Measurements from ENCODE around the gene SAE1. TPM values are rescaled to one million over a fixed set of nuclear protein-coding genes. Genes with fewer than 3 reads are reported as not detected.
"Not testable (repeated sequence)": the region's sequence is repeated elsewhere in the genome, so short reads cannot be mapped to it uniquely, and the experiment has no call there.

SAE1 gene
- polyA plus RNA-seq (2014; cell fraction: cytosol; rRNA removed) = 168 and 204 TPM in 2 replicates
- polyA plus RNA-seq (2014; cell fraction: nucleus; rRNA removed) = 60.9 and 65.5 TPM in 2 replicates

- peak; percentile 96 for DNase-seq (ENCODE audit: low spot score)
These were observed at the start of gene SAE1 for GRCh38 chr19:47130589-47131227. SAE1 (plus strand) TSS chr19:47130835; CDS start chr19:47130931, 96 bp downstream.

GRCh38 chr19:47081095-47081494, 49.5 kb upstream of the SAE1 start:
- no peak for DNase-seq (ENCODE audit: low spot score)

GRCh38 chr19:47082493-47082892, 48.1 kb upstream of the SAE1 start:
- DNase-seq (ENCODE audit: low spot score) = no peak

- no peak for DNase-seq (ENCODE audit: low spot score)
These were observed 45.7 kb upstream of the SAE1 start for GRCh38 chr19:47084879-47085439.

- no peak for DNase-seq (ENCODE audit: low spot score)
These were observed 44.4 kb upstream of the SAE1 start for GRCh38 chr19:47086280-47086679.

GRCh38 chr19:47089767-47090350, 40.8 kb upstream of the SAE1 start:
- no peak for DNase-seq (ENCODE audit: low spot score)

GRCh38 chr19:47093254-47093653, 37.4 kb upstream of the SAE1 start:
- DNase-seq (ENCODE audit: low spot score) = no peak

- no peak for DNase-seq (ENCODE audit: low spot score)
These were observed 36.8 kb upstream of the SAE1 start for GRCh38 chr19:47093841-47094240.

GRCh38 chr19:47094557-47095475, 35.8 kb upstream of the SAE1 start:
- DNase-seq (ENCODE audit: low spot score) = no peak

GRCh38 chr19:47095476-47096099, 35.0 kb upstream of the SAE1 start:
- DNase-seq (ENCODE audit: low spot score) = no peak

- DNase-seq (ENCODE audit: low spot score) = no peak
These were observed 34.4 kb upstream of the SAE1 start for GRCh38 chr19:47096100-47096704.

GRCh38 chr19:47096721-47097120, 33.9 kb upstream of the SAE1 start:
- DNase-seq (ENCODE audit: low spot score) = no peak

GRCh38 chr19:47097396-47098201, 33.0 kb upstream of the SAE1 start:
- no peak for DNase-seq (ENCODE audit: low spot score)

- DNase-seq (ENCODE audit: low spot score) = no peak
These were observed 32.0 kb upstream of the SAE1 start for GRCh38 chr19:47098608-47099007.

- DNase-seq (ENCODE audit: low spot score) = no peak
These were observed 31.0 kb upstream of the SAE1 start for GRCh38 chr19:47099576-47100050.

- no peak for DNase-seq (ENCODE audit: low spot score)
These were observed 30.3 kb upstream of the SAE1 start for GRCh38 chr19:47100290-47100689.

- not testable (repeated sequence) for DNase-seq (ENCODE audit: low spot score)
These were observed 29.5 kb upstream of the SAE1 start for GRCh38 chr19:47101116-47101515.

GRCh38 chr19:47102346-47103060, 28.1 kb upstream of the SAE1 start:
- DNase-seq (ENCODE audit: low spot score) = no peak

- DNase-seq (ENCODE audit: low spot score) = no peak
These were observed 26.0 kb upstream of the SAE1 start for GRCh38 chr19:47104680-47105079.

Data from SK-N-DZ (cell line).